IPS-15b (cell line): ENCODE results near the gene CTXN2.

Experiments
- H3K27me3 ChIP-seq: one replicate; pipeline ENCODE4 v1.6.1; 2013; ENCODE audit warnings: low read length; ENCODE audit not compliant: control insufficient read depth, insufficient read depth
- H3K36me3 ChIP-seq: one replicate; pipeline ENCODE4 v1.6.1; 2013; ENCODE audit warnings: low read length; ENCODE audit not compliant: control insufficient read depth, insufficient read depth
- H3K4me1 ChIP-seq: one replicate; pipeline ENCODE4 v1.6.1; 2013; ENCODE audit warnings: mild to moderate bottlenecking, low read length; ENCODE audit not compliant: control insufficient read depth, insufficient read depth
- H3K4me3 ChIP-seq: one replicate; pipeline ENCODE4 v1.5.1; 2013; ENCODE audit warnings: low read depth, low read length
- H3K9ac ChIP-seq: one replicate; pipeline ENCODE4 v1.6.1; 2013; ENCODE audit warnings: low read depth, mild to moderate bottlenecking, low read length
- H3K9me3 ChIP-seq: one replicate; pipeline ENCODE4 v1.6.1; 2013; ENCODE audit warnings: mild to moderate bottlenecking, low read length; ENCODE audit not compliant: control insufficient read depth, insufficient read depth

Gene CTXN2

GRCh38 chr15:48177383-48177765 lies 14.1 kb upstream of the CTXN2 start:
- peak overlapping the region; percentile 62 for H3K4me3 ChIP-seq
- H3K9me3 ChIP-seq = no peaks in the 10 kb centered on the region

GRCh38 chr15:48177766-48178647 lies 13.5 kb upstream of the CTXN2 start, which contains the start of gene MYEF2:
MYEF2 (minus strand) TSS chr15:48178295; CDS start chr15:48178237, 58 bp downstream.
- Histone ChIP-seq H3K36me3 (no peaks in the 10 kb centered on the region), H3K27me3 (no peaks in the 10 kb centered on the region), H3K9ac (peak within 1 kb of the TSS; percentile 82), H3K4me3 (peak within 1 kb of the TSS; percentile 62), H3K9me3 (no peaks in the 10 kb centered on the region), H3K4me1 (peaks cover 6% of the 10 kb centered on the region)

More at GRCh38 chr15:48177383-48177765, 14.1 kb upstream of the CTXN2 start:
- no peaks in the 10 kb centered on the region for H3K36me3 ChIP-seq
- H3K9ac ChIP-seq = no peak overlapping the region
- no peaks in the 10 kb centered on the region for H3K27me3 ChIP-seq
- peaks cover 6% of the 10 kb centered on the region for H3K4me1 ChIP-seq

- H3K4me3 ChIP-seq = peak overlapping the region; percentile 62
- no peaks in the 10 kb centered on the region for H3K27me3 ChIP-seq
- peaks cover 6% of the 10 kb centered on the region for H3K4me1 ChIP-seq
- no peaks in the 10 kb centered on the region for H3K36me3 ChIP-seq
- no peaks in the 10 kb centered on the region for H3K9me3 ChIP-seq
- H3K9ac ChIP-seq = peak overlapping the region; percentile 82
Observed at GRCh38 chr15:48178648-48178931, 12.9 kb upstream of the CTXN2 start.

DNA sequence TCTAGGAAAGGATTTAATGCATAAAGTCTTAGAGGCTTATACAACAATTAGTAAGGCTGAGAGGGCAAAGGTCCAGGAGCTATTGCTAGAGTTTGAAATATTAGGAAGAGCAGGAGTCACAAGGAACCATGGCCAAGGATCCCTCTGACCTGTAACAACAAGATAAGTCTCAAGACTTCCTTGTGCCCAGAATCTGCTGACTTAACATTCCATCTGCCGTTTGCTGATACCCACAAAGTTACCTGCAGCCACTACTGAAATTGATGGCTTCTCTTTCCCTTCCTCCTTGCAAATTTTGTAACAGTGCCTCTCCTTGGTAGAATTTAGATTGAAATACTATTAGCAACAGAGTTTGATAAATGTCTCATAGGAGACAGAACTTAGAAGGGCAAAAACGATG lies 8.7 kb upstream of the CTXN2 start:
- no peak overlapping the region for H3K4me3 ChIP-seq
- H3K36me3 ChIP-seq = no peaks in the 10 kb centered on the region
- H3K4me1 ChIP-seq = no peaks in the 10 kb centered on the region
- no peak overlapping the region for H3K9ac ChIP-seq
- no peaks in the 10 kb centered on the region for H3K9me3 ChIP-seq
- H3K27me3 ChIP-seq = no peaks in the 10 kb centered on the region

GRCh38 chr15:48185529-48185928 lies 5.9 kb upstream of the CTXN2 start:
- no peak overlapping the region for H3K9ac ChIP-seq
- no peaks in the 10 kb centered on the region for H3K9me3 ChIP-seq
- no peak overlapping the region for H3K4me3 ChIP-seq
- H3K4me1 ChIP-seq = no peaks in the 10 kb centered on the region
- no peaks in the 10 kb centered on the region for H3K36me3 ChIP-seq
- no peaks in the 10 kb centered on the region for H3K27me3 ChIP-seq

DNA sequence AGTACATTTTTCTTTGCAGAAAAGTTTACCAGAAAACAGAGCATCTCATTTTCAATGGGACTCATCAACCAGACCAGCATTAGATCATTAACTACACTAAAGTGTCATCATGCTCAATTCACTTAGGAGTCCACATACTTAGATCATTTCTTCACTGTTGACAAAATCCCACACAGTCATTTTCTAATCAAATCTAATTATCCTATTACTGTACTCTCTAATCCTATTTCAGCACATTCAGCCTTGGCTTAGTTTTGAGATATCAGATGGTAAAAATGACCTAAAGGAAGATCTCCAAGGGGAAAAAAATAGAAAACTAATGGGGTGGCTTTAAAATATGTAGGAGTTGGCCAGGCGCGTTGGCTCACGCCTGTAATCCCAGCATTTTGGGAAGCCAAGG lies 5.2 kb upstream of the CTXN2 start:
- Histone ChIP-seq H3K9ac (no peak overlapping the region), H3K9me3 (no peaks in the 10 kb centered on the region), H3K4me3 (no peak overlapping the region), H3K36me3 (no peaks in the 10 kb centered on the region), H3K4me1 (no peaks in the 10 kb centered on the region), H3K27me3 (peaks cover 3% of the 10 kb centered on the region)

DNA sequence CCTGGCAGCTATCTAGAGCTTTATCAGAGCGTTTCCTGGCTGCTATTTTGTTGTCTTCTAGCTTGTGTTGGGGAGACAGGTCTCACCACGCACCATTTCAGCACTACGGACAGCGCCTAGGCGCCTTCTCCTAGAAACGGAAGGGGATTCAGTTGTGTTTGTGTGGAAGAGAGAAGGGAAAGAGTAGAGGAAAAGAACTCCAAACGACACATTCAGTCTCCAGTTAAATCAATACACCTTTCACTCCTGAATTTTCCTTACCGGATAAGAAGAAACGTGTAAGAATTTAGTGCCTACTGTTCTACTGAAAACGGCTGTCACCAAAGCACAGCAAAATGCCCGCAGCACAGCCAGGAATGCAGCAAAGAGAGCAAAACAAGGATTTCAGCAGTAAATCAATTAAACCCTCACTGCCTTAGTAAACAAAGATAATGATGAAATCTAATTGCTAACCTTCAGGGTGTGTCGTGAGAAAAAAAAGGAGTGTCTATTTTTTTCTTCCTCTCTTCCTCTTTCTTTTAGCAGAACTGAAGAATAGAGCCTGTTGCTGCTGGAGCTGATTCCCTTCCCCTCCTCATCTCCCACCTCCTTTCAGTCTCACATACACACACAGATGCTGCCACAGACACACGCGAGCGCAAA lies 412 bp upstream of the CTXN2 start:
- no peak overlapping the region for H3K9ac ChIP-seq
- no peaks in the 10 kb centered on the region for H3K4me1 ChIP-seq
- H3K36me3 ChIP-seq = no peaks in the 10 kb centered on the region
- H3K27me3 ChIP-seq = peaks cover 20% of the 10 kb centered on the region
- peak overlapping the region; percentile 62 for H3K4me3 ChIP-seq
- no peaks in the 10 kb centered on the region for H3K9me3 ChIP-seq

- Histone ChIP-seq H3K36me3 (no peaks in the 10 kb centered on the region), H3K9ac (no peak overlapping the region), H3K4me1 (no peaks in the 10 kb centered on the region), H3K4me3 (no peak overlapping the region), H3K9me3 (no peaks in the 10 kb centered on the region), H3K27me3 (no peaks in the 10 kb centered on the region)
Observed at GRCh38 chr15:48202068-48202467, 10.6 kb downstream of the CTXN2 start.

DNA sequence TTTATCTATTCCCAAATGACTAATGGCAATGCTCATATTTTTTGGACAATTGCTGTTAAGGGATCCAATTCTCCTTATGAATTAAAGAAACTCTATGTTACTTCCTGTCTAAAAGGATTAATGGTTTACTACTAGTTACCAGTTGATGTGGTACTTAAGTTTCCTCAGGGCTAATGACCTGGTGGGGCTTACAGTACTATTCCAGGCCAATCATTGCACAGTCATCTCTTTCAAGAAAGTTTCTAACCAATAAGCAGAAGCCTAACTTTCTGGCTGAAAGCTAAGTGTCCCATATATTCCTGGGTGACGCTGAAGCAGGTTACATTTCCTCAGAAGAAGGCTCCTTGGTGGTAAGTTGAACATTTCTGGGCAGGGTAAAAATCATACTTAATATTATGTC lies 14.5 kb downstream of the CTXN2 start, which contains the start of gene SLC12A1:
Gene SLC12A1, plus strand, starts transcription at position 322 of the 400 bp plus-strand sequence. CDS start 1,418 bp downstream, outside the sequence.
- Histone ChIP-seq H3K9ac (no peak within 1 kb of the TSS), H3K9me3 (no peaks in the 10 kb centered on the region), H3K4me3 (no peak within 1 kb of the TSS), H3K36me3 (no peaks in the 10 kb centered on the region), H3K27me3 (no peaks in the 10 kb centered on the region), H3K4me1 (no peaks in the 10 kb centered on the region)

- no peaks in the 10 kb centered on the region for H3K36me3 ChIP-seq
- no peaks in the 10 kb centered on the region for H3K27me3 ChIP-seq
- H3K4me1 ChIP-seq = no peaks in the 10 kb centered on the region
- no peaks in the 10 kb centered on the region for H3K9me3 ChIP-seq
- H3K9ac ChIP-seq = no peak overlapping the region
- H3K4me3 ChIP-seq = no peak overlapping the region
Observed at GRCh38 chr15:48221261-48221660, 29.8 kb downstream of the CTXN2 start.

- Histone ChIP-seq H3K27me3 (no peaks in the 10 kb centered on the region), H3K36me3 (no peaks in the 10 kb centered on the region), H3K9ac (no peak overlapping the region), H3K4me1 (no peaks in the 10 kb centered on the region), H3K9me3 (no peaks in the 10 kb centered on the region), H3K4me3 (no peak overlapping the region)
Observed at GRCh38 chr15:48221885-48222284, 30.4 kb downstream of the CTXN2 start.

DNA sequence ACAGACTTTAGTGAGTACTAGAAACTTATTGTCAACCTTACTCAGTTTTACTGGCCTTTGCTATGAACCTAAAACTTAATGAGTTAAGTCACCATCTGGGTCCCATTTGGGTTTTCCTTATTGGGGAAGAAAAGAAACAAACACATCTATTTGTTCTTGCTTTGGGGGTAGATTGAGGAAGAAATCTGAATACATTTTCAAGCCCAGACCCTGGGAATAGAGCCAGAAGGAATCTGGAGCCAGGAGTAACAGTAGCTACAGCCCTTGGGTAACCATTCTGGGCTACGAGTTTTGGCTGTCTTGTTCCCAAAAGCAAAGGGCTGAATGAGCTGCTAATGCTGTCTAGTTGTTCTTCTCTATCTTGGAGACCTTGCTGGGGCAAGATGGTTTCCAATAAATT lies 31.2 kb downstream of the CTXN2 start:
- H3K36me3 ChIP-seq = no peaks in the 10 kb centered on the region
- H3K9ac ChIP-seq = no peak overlapping the region
- no peaks in the 10 kb centered on the region for H3K4me1 ChIP-seq
- H3K27me3 ChIP-seq = no peaks in the 10 kb centered on the region
- no peaks in the 10 kb centered on the region for H3K9me3 ChIP-seq
- no peak overlapping the region for H3K4me3 ChIP-seq
